WTC11 (cell line): ENCODE results near the gene CFAP299. TPM values are rescaled to one million over a fixed set of nuclear protein-coding genes. Genes with fewer than 3 reads are reported as not detected.
A peak's percentile ranks its signal among the peaks of the same experiment; 100 is the strongest.

ENCODE experiments used
- ATAC-seq: fragments of 200-7000 bp; cut with Tn5 transposase; 2 replicates; pipeline ENCODE4 v1.10.0; 2021; ENCODE audit warnings: mild to moderate bottlenecking, moderate library complexity
- CTCF ChIA-PET: fragments of 300-600 bp; sonication (Branson Sonifier 250); formaldehyde crosslinking; loops from one replicate; lab custom pipeline; 2021; ENCODE audit warnings: antibody characterized with exemption; lab: Charles Lee
- POLR2A ChIA-PET: fragments of 350-600 bp; sonication (Branson Sonifier 250); formaldehyde crosslinking; loops from one replicate; lab custom pipeline; 2021; ENCODE audit warnings: antibody characterized with exemption; lab: Charles Lee
- DNase-seq: peaks from one replicate; pipeline ENCODE4 v3.0.0; 2021; ENCODE audit warnings: low spot score
- H3K27ac Mint-ChIP-seq: 2 replicates; pipeline ENCODE4 v1.8.0; 2021; ENCODE audit warnings: mixed read lengths
- H3K27me3 Mint-ChIP-seq: 2 replicates; pipeline ENCODE4 v1.8.0; 2021; ENCODE audit warnings: low read depth, mild to moderate bottlenecking, moderate library complexity, mixed read lengths
- H3K36me3 Mint-ChIP-seq: 2 replicates; pipeline ENCODE4 v1.8.0; 2021; ENCODE audit warnings: mixed read lengths
- H3K4me1 Mint-ChIP-seq: 2 replicates; pipeline ENCODE4 v1.8.0; 2022; ENCODE audit warnings: mixed read lengths
- H3K4me3 Mint-ChIP-seq: 2 replicates; pipeline ENCODE4 v1.8.0; 2021; ENCODE audit warnings: mild to moderate bottlenecking, moderate library complexity, mixed read lengths
- H3K9me3 Mint-ChIP-seq: 2 replicates; pipeline ENCODE4 v1.8.0; 2021; ENCODE audit warnings: mixed read lengths
- CBFB ChIP-seq: sonication (generic); formaldehyde crosslinking; IDR thresholded peaks from 2 replicates; pipeline ENCODE4 v1.8.1; 2022; ENCODE audit warnings: mild to moderate bottlenecking, low read depth, missing genetic modification reagents
- FOXJ3 ChIP-seq: sonication (generic); formaldehyde crosslinking; IDR thresholded peaks from 2 replicates; pipeline ENCODE4 v1.9.0; 2021; ENCODE audit warnings: missing genetic modification reagents, mild to moderate bottlenecking, borderline replicate concordance
- GTF2I ChIP-seq: fragments of 250-450 bp; sonication (Bioruptor Pico); conservative IDR thresholded peaks from 2 replicates; pipeline ENCODE4 v1.4.0; 2021; ENCODE audit warnings: mild to moderate bottlenecking
- HMGA2 ChIP-seq: fragments of 250-450 bp; sonication (Bioruptor Pico); IDR thresholded peaks from 2 replicates; pipeline ENCODE4 v1.4.0; 2021; ENCODE audit warnings: mild to moderate bottlenecking, moderate library complexity
- JUN ChIP-seq: sonication (generic); formaldehyde crosslinking; IDR thresholded peaks from 2 replicates; pipeline ENCODE4 v1.8.0; 2023; ENCODE audit warnings: mild to moderate bottlenecking, missing genetic modification reagents
- NR1H2 ChIP-seq: sonication (generic); formaldehyde crosslinking; IDR thresholded peaks from 2 replicates; pipeline ENCODE4 v1.9.0; 2021; ENCODE audit warnings: mild to moderate bottlenecking, moderate library complexity, missing genetic modification reagents
- NR2C2 ChIP-seq: sonication (generic); formaldehyde crosslinking; IDR thresholded peaks from 2 replicates; pipeline ENCODE4 v1.8.0; 2022; ENCODE audit warnings: mild to moderate bottlenecking, missing genetic modification reagents
- NR3C1 ChIP-seq: sonication (generic); formaldehyde crosslinking; conservative IDR thresholded peaks from 2 replicates; pipeline ENCODE4 v1.8.1; 2023; ENCODE audit warnings: low read depth, mild to moderate bottlenecking, missing genetic modification reagents
- SMAD3 ChIP-seq: sonication (generic); formaldehyde crosslinking; IDR thresholded peaks from 2 replicates; pipeline ENCODE4 v1.8.0; 2022; ENCODE audit warnings: missing genetic modification reagents, mild to moderate bottlenecking, borderline replicate concordance
- SMAD4 ChIP-seq: sonication (generic); formaldehyde crosslinking; IDR thresholded peaks from 2 replicates; pipeline ENCODE4 v1.8.0; 2022; ENCODE audit warnings: mild to moderate bottlenecking, missing genetic modification reagents
- TP53 ChIP-seq: sonication (generic); formaldehyde crosslinking; IDR thresholded peaks from 2 replicates; pipeline ENCODE4 v1.8.1; 2023; ENCODE audit warnings: mild to moderate bottlenecking, missing genetic modification reagents
- ZNF121 ChIP-seq: sonication (generic); formaldehyde crosslinking; IDR thresholded peaks from 2 replicates; pipeline ENCODE4 v1.8.0; 2023; ENCODE audit warnings: missing genetic modification reagents
- ZNF138 ChIP-seq: sonication (generic); formaldehyde crosslinking; conservative IDR thresholded peaks from 2 replicates; pipeline ENCODE4 v1.8.1; 2022; ENCODE audit warnings: mild to moderate bottlenecking, moderate library complexity, missing genetic modification reagents
- ZNF263 ChIP-seq: sonication (generic); formaldehyde crosslinking; IDR thresholded peaks from 2 replicates; pipeline ENCODE4 v1.8.1; 2022; ENCODE audit warnings: low read depth, mild to moderate bottlenecking, moderate library complexity, missing genetic modification reagents
- ZNF423 ChIP-seq: fragments of 250-450 bp; sonication (Bioruptor Pico); IDR thresholded peaks from 2 replicates; pipeline ENCODE4 v2.1.2; 2022; ENCODE audit warnings: mild to moderate bottlenecking, moderate library complexity
- total RNA-seq: library from RNA; stranded (reverse); gene quantifications from 3 replicates; pipeline ENCODE4 v1.2.3, GENCODE V29; 2021
- TF ChIP-seq, protein P1 (sequence below): sonication (generic); formaldehyde crosslinking; conservative IDR thresholded peaks from 2 replicates; pipeline ENCODE4 v1.8.1; 2022; ENCODE audit warnings: mild to moderate bottlenecking, missing genetic modification reagents
- TF ChIP-seq, protein P2 (sequence below): sonication (generic); formaldehyde crosslinking; IDR thresholded peaks from 2 replicates; pipeline ENCODE4 v1.8.1; 2022; ENCODE audit warnings: low read depth, mild to moderate bottlenecking, moderate library complexity, missing genetic modification reagents, borderline replicate concordance
- TF ChIP-seq, protein P3 (sequence below): fragments of 250-450 bp; sonication (Bioruptor Pico); IDR thresholded peaks from 2 replicates; pipeline ENCODE4 v1.9.0; 2021; ENCODE audit warnings: moderate library complexity, mild to moderate bottlenecking, inconsistent platforms, borderline replicate concordance
- TF ChIP-seq, protein P4 (sequence below): sonication (generic); formaldehyde crosslinking; IDR thresholded peaks from 2 replicates; pipeline ENCODE4 v1.8.0; 2022; ENCODE audit warnings: missing genetic modification reagents

Gene CFAP299
- total RNA-seq, 1 experiment from 2014 or later: not detected

DNA sequence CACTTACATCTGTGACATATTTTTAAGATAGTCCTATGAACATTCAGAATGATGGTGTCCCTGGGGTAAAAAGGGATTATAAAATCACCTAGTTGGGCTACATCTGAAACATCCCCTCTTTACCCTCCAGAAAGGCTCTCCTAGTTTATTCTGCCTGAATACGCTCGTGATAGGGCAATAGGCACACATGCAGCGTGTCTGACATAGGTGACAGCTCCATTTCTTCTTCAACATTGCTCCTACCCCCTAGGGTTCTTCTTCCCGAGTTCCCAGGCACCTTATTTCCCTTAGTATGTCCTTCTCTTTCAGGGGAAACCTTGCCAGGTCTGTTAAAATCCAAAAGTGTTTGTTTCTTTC lies 27.1 kb upstream of the CFAP299 start:
- peak; percentile 30 for ATAC-seq
- Mint-ChIP-seq H3K36me3 (no peaks in the 10 kb centered on the region), H3K27me3 (no peaks in the 10 kb centered on the region; the same call in 1 of the 2 replicates), H3K4me1 (peaks cover 43% of the 10 kb centered on the region)
- POLR2A ChIA-PET: interaction anchor here (0.6 kb wide), 1 partner anchor 39 kb away, joined by 3 read pairs; no protein-coding TSS in a partner anchor
- no peak for TF ChIP-seq ZNF423 (CRISPR knock-in tag)
- no peak for TF ChIP-seq FOXJ3 (CRISPR knock-in tag)
- TF ChIP-seq ZNF263 (CRISPR knock-in tag): no peak
- TF ChIP-seq, all 79 proteins: peak for 0
- DNase-seq: no peak
- CTCF ChIA-PET: interaction anchor here (1.5 to 1.6 kb wide), 2 partner anchors 27 to 1266 kb away, joined by 3 to 10 read pairs; partner anchors contain the start of gene CFAP299
- Mint-ChIP-seq H3K9me3 (peaks cover 1% of the 10 kb centered on the region), H3K27ac (no peak overlapping the region), H3K4me3 (no peak overlapping the region)

DNA sequence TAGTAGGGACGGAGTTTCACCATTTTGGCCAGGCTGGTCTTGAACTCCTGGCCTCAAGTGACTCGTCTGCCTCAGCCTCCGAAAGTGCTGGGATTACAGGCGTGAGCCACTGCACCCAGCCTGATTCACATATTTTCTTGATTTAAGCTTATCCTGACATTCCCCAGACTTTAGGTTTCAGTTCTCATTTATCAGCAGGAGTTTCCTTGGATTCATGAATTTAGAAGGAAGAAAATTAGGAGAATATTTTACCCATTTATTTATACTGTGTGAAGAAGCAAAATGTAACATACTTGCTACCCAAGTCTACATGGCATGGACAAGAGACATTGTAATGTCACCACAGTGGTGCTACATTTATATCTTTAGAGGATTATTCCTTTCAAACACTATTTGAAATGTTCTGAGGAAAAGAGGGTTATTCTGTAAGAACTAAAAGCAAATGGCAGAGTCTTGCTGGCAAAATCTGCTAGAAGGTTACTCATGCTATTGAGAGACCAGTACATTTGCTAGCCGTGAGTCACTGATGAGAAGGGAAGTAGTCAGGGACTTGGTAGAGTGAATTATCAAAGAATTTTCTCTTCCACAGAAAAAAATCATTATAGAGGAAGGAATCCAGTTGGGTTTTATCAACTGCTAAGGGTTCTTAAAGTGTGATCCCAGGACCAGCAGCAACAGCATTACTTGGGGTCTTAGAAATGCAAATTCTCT lies 26.1 kb upstream of the CFAP299 start:
- POLR2A ChIA-PET: no interaction called here
- Mint-ChIP-seq H3K27ac (no peak overlapping the region), H3K4me1 (peaks cover 43% of the 10 kb centered on the region), H3K4me3 (no peak overlapping the region), H3K9me3 (no peaks in the 10 kb centered on the region), H3K36me3 (no peaks in the 10 kb centered on the region), H3K27me3 (no peaks in the 10 kb centered on the region; the same call in 1 of the 2 replicates)
- CTCF ChIA-PET: interaction anchor here (1.5 kb wide), 1 partner anchor 1267 kb away, joined by 3 read pairs; no protein-coding TSS in a partner anchor
- no peak for TF ChIP-seq ZNF138 (CRISPR knock-in tag)
- TF ChIP-seq, protein P1, sequence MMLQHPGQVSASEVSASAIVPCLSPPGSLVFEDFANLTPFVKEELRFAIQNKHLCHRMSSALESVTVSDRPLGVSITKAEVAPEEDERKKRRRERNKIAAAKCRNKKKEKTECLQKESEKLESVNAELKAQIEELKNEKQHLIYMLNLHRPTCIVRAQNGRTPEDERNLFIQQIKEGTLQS (CRISPR knock-in tag): no peak
- TF ChIP-seq NR1H2 (CRISPR knock-in tag): no peak
- TF ChIP-seq, protein P2, sequence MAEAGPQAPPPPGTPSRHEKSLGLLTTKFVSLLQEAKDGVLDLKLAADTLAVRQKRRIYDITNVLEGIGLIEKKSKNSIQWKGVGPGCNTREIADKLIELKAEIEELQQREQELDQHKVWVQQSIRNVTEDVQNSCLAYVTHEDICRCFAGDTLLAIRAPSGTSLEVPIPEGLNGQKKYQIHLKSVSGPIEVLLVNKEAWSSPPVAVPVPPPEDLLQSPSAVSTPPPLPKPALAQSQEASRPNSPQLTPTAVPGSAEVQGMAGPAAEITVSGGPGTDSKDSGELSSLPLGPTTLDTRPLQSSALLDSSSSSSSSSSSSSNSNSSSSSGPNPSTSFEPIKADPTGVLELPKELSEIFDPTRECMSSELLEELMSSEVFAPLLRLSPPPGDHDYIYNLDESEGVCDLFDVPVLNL (CRISPR knock-in tag): no peak
- no peak for TF ChIP-seq NR3C1 (CRISPR knock-in tag)
- no peak for TF ChIP-seq SMAD3
- TF ChIP-seq, protein P3, sequence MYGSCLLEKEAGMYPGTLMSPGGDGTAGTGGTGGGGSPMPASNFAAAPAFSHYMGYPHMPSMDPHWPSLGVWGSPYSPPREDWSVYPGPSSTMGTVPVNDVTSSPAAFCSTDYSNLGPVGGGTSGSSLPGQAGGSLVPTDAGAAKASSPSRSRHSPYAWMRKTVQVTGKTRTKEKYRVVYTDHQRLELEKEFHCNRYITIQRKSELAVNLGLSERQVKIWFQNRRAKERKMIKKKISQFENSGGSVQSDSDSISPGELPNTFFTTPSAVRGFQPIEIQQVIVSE (CRISPR knock-in tag): no peak
- TF ChIP-seq GTF2I (CRISPR knock-in tag): no peak
- TF ChIP-seq, protein P4, sequence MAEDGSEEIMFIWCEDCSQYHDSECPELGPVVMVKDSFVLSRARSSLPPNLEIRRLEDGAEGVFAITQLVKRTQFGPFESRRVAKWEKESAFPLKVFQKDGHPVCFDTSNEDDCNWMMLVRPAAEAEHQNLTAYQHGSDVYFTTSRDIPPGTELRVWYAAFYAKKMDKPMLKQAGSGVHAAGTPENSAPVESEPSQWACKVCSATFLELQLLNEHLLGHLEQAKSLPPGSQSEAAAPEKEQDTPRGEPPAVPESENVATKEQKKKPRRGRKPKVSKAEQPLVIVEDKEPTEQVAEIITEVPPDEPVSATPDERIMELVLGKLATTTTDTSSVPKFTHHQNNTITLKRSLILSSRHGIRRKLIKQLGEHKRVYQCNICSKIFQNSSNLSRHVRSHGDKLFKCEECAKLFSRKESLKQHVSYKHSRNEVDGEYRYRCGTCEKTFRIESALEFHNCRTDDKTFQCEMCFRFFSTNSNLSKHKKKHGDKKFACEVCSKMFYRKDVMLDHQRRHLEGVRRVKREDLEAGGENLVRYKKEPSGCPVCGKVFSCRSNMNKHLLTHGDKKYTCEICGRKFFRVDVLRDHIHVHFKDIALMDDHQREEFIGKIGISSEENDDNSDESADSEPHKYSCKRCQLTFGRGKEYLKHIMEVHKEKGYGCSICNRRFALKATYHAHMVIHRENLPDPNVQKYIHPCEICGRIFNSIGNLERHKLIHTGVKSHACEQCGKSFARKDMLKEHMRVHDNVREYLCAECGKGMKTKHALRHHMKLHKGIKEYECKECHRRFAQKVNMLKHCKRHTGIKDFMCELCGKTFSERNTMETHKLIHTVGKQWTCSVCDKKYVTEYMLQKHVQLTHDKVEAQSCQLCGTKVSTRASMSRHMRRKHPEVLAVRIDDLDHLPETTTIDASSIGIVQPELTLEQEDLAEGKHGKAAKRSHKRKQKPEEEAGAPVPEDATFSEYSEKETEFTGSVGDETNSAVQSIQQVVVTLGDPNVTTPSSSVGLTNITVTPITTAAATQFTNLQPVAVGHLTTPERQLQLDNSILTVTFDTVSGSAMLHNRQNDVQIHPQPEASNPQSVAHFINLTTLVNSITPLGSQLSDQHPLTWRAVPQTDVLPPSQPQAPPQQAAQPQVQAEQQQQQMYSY: no peak
- TF ChIP-seq HMGA2: no peak
- TF ChIP-seq NR2C2 (CRISPR knock-in tag): no peak
- no peak for TF ChIP-seq JUN
- no peak for TF ChIP-seq SMAD4 (CRISPR knock-in tag)
- TF ChIP-seq CBFB (CRISPR knock-in tag): no peak
- TF ChIP-seq ZNF121: no peak
- no peak for TF ChIP-seq TP53 (CRISPR knock-in tag)
- no peak for ATAC-seq
- DNase-seq: no peak
